ENCODE measurements around the gene TMEM119.

DNA sequence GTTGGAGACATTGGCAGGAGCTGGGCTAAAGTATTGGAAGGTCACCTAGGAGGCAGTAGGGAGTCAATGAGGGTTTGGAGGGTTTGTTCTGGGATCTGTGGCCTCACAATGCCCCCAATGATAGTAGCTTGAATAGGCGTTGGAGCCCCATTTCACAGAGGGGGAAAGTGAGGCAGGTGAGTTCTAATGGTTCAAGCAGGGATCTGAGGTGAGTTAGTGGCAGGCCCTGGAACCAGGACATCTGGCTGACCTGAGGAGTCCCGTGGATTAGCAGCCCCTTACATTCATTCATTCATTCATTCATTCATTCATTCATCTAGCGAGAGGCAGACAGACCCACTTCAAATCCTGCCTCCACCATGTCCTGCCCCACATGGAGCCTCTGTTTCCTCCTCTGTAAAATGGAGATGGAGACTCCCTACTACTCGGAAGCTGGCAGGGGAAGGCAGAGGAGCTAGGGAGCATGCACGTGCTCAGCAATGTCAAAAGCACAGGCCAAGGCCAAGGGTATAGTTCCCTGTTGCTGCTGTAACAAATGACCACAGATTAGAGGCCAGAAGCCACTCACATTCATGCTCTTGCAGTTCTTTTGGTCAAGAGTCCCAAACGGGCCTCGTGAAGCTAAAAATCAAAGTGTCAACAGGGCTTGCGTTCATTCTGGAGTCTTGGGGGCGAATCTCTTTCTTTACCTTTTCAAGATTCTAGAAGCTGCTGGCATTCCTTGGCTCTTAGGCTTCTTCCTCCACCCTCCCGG, 2.2 kb upstream of the TMEM119 start:
- no peak for TF ChIP-seq SNAI1 (CRISPR knock-in tag; IDR thresholded peaks at IDR 0.05; ENCODE audit: borderline replicate concordance)
- TF ChIP-seq ZNF747 (CRISPR knock-in tag; IDR thresholded peaks at IDR 0.05; ENCODE audit: borderline replicate concordance), result no peak
- no peak for TF ChIP-seq SMC3 (IDR thresholded peaks at IDR 0.05; ENCODE audit: low read length)
